DOHH2 (cell line): ENCODE measurements around the gene VSIG2.
A peak's percentile ranks its signal among the peaks of the same experiment; 100 is the strongest.

Experiments
- H3F3A ChIP-seq: fragments of 200-600 bp; sonication (generic), shearing (Covaris generic); 2 replicates; pipeline ENCODE4 v1.6.0; 2016; ENCODE audit warnings: antibody characterized with exemption, mild to moderate bottlenecking; ENCODE audit not compliant: control insufficient read depth, insufficient read depth
- H3K27ac ChIP-seq: fragments of 200-600 bp; sonication (generic); 2 replicates; pipeline ENCODE4 v1.5.1; 2014; ENCODE audit warnings: low read depth, mild to moderate bottlenecking, low read length, moderate library complexity
- H3K27me3 ChIP-seq: fragments of 200-600 bp; sonication (generic); 2 replicates; pipeline ENCODE4 v1.6.1; 2014; ENCODE audit warnings: mild to moderate bottlenecking, low read length, mixed read lengths; ENCODE audit not compliant: control insufficient read depth
- H3K36me3 ChIP-seq: fragments of 200-600 bp; sonication (generic); 2 replicates; pipeline ENCODE4 v1.6.1; 2014; ENCODE audit warnings: mild to moderate bottlenecking, low read length, moderate library complexity, mixed read lengths; ENCODE audit not compliant: control insufficient read depth
- H3K4me1 ChIP-seq: fragments of 200-600 bp; sonication (generic); 2 replicates; pipeline ENCODE4 v1.6.1; 2014; ENCODE audit warnings: mild to moderate bottlenecking, low read length, mixed read lengths; ENCODE audit not compliant: control insufficient read depth
- H3K4me2 ChIP-seq: fragments of 200-600 bp; sonication (generic); 2 replicates; pipeline ENCODE4 v1.6.0; 2014; ENCODE audit warnings: mild to moderate bottlenecking, low read length, moderate library complexity
- H3K4me3 ChIP-seq: fragments of 200-600 bp; sonication (generic); 2 replicates; pipeline ENCODE4 v1.5.1; 2014; ENCODE audit warnings: mild to moderate bottlenecking, low read length, mixed read lengths
- H3K79me2 ChIP-seq: fragments of 200-600 bp; sonication (generic); 2 replicates; pipeline ENCODE4 v1.6.1; 2014; ENCODE audit warnings: mild to moderate bottlenecking, low read length, mixed read lengths; ENCODE audit not compliant: control insufficient read depth
- H3K9me2 ChIP-seq: fragments of 200-600 bp; sonication (generic); replicated peaks from 2 replicates; pipeline ENCODE4 v1.6.1; 2014; ENCODE audit warnings: mild to moderate bottlenecking, low read length, mixed read lengths; ENCODE audit not compliant: control insufficient read depth
- H3K9me3 ChIP-seq: fragments of 200-600 bp; sonication (generic); 2 replicates; pipeline ENCODE4 v1.6.1; 2014; ENCODE audit warnings: antibody characterized with exemption, low read length, mixed read lengths; ENCODE audit not compliant: control insufficient read depth, insufficient read depth
- H4K20me1 ChIP-seq: fragments of 200-600 bp; sonication (generic); 2 replicates; pipeline ENCODE4 v1.6.0; 2014; ENCODE audit warnings: low read depth, mild to moderate bottlenecking, antibody characterized with exemption, low read length, moderate library complexity; ENCODE audit not compliant: control insufficient read depth, insufficient read depth
- CTCF ChIP-seq: fragments of 200-600 bp; sonication (generic); IDR thresholded peaks from one replicate; pipeline ENCODE4 v1.5.1; 2014; ENCODE audit warnings: antibody characterized with exemption, mild to moderate bottlenecking, low read depth, low read length; ENCODE audit not compliant: poor library complexity, severe bottlenecking
- EZH2phosphoT487 ChIP-seq: fragments of 200-600 bp; sonication (generic); IDR thresholded peaks from 2 replicates; pipeline ENCODE4 v1.6.1; 2017; ENCODE audit warnings: borderline replicate concordance, mild to moderate bottlenecking, antibody characterized with exemption, low read length, moderate library complexity, mixed read lengths

Gene VSIG2

GRCh38 chr11:124753624-124754023 lies 1.6 kb upstream of the VSIG2 start:
- Histone ChIP-seq H3K4me1 (peaks cover 24% of the 10 kb centered on the region), H3K27me3 (peaks cover 17% of the 10 kb centered on the region), H3K9me3 (no peaks in the 10 kb centered on the region), H3K4me3 (no peak overlapping the region), H3K4me2 (no peak overlapping the region), H3K36me3 (no peaks in the 10 kb centered on the region), H3F3A (peaks cover 4% of the 10 kb centered on the region), H4K20me1 (no peaks in the 10 kb centered on the region), H3K9me2 (no peaks in the 10 kb centered on the region), H3K79me2 (no peaks in the 10 kb centered on the region), H3K27ac (no peak overlapping the region)
- TF ChIP-seq CTCF (no peak), EZH2phosphoT487 (no peak)

GRCh38 chr11:124753205-124753604 lies 1.1 kb upstream of the VSIG2 start:
- H3K9me2 ChIP-seq: no peaks in the 10 kb centered on the region
- no peaks in the 10 kb centered on the region for H4K20me1 ChIP-seq
- peaks cover 22% of the 10 kb centered on the region for H3K4me1 ChIP-seq
- TF ChIP-seq EZH2phosphoT487 (no peak), CTCF (no peak)
- no peak overlapping the region; the same call in 1 of the 2 replicates for H3K4me2 ChIP-seq
- no peak overlapping the region for H3K4me3 ChIP-seq
- H3K27ac ChIP-seq: no peak overlapping the region
- no peaks in the 10 kb centered on the region for H3K79me2 ChIP-seq
- H3K9me3 ChIP-seq: no peaks in the 10 kb centered on the region
- H3K27me3 ChIP-seq: peaks cover 15% of the 10 kb centered on the region
- H3F3A ChIP-seq: peaks cover 4% of the 10 kb centered on the region
- no peaks in the 10 kb centered on the region for H3K36me3 ChIP-seq

- Histone ChIP-seq H3K9me3 (no peaks in the 10 kb centered on the region), H3K36me3 (no peaks in the 10 kb centered on the region), H3K27ac (no peak overlapping the region), H3K9me2 (no peaks in the 10 kb centered on the region), H3K4me2 (peak overlapping the region; percentile 6), H4K20me1 (no peaks in the 10 kb centered on the region), H3F3A (peaks cover 4% of the 10 kb centered on the region), H3K4me1 (peaks cover 18% of the 10 kb centered on the region), H3K4me3 (no peak overlapping the region), H3K27me3 (peaks cover 10% of the 10 kb centered on the region), H3K79me2 (no peaks in the 10 kb centered on the region)
- TF ChIP-seq EZH2phosphoT487 (no peak), CTCF (no peak)
These were observed 532 bp upstream of the VSIG2 start for GRCh38 chr11:124752471-124753102.
